NAMALWA (cell line): ENCODE measurements around the gene CHD1.
"Not testable (repeated sequence)": the region's sequence is repeated elsewhere in the genome, so short reads cannot be mapped to it uniquely, and the experiment has no call there.

Experiments used
- DNase-seq: peaks from one replicate; pipeline ENCODE4 v3.0.0-alpha.2; 2015; ENCODE audit warnings: low spot score

Gene CHD1

DNA sequence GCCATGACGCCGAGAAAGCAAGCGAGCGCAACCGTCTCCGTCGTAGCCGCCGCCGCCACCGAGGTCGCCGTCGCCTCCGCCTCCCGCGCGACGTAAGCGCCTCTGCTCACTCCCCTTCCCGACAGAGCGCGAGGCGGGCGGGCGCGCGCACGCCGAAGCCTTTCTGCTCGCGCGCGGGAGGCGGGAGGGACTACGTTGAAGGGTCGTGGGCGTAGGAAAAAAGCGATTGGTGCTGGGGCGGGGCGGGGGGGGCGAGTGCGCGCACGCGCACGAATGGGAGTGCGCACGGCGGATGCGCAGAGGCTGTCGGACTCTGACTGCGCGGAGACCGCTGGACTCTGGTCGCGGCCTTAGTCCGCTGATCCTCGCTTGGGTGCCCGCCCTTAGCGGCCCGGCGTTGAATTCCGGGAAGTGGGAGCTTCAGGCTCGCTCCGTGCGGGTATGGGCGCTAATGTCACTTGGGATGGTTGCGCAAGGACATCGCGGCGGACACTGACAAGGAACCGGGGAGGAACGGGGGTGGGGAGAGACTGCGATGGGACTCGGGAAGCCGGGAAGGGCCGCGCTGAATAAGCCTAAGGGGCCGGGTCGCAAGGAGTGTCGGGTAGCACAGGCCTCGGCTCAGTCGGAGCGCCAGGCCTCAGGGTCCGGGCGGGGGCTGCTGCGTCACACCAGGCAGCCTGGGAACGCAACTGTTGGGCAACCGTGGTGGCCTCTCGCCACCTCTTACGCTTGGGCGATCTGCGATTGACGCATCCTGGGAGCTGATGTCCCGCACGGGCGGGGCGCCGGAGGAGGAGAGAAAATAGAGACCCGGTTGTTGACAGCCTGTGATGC, at the start of gene CHD1:
TSS of gene CHD1 (minus strand) at position 135 of the 837 bp plus-strand sequence. CDS start 2,621 bp downstream, outside the sequence.
- DNase-seq, result peak; percentile 97

DNA sequence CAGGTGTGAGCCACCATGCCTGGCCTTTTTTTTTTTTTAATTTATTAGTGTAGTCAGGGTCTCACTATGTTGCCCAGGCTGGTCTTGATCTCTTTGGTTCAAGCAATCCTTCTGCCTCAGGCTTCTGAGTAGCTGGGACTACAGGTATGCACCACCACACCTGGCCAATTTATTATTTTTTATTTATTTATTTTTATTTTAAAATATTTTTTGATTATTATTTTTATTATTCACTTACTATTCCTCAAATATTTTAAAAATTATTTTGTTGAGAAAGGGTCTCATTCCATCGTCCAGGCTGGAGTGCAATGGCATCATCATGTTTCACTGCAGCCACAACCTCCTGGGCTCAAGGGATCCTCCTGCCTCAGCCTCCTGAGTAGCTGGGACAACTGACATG, 49.7 kb upstream of the CHD1 start:
- no peak for DNase-seq

DNA sequence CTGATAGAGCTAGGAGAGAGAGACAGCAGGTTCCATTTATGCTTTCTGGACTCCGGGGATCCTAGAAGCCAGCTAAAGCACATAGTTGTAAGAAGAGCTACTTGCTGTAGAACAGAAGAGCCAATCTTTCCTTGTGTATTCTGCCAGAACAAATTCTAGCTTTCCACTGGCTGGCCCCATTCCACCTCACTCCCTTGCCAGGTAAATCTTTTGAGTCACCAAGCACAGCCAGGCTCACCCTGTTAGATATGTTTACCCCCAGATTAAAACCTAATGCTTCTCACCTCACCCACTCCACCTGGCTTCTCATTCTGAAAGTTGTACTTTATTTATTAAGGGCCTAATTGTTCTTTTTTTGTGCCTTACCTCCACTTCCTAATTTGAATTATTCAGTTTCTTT, 48.9 kb upstream of the CHD1 start:
- DNase-seq, result no peak

DNA sequence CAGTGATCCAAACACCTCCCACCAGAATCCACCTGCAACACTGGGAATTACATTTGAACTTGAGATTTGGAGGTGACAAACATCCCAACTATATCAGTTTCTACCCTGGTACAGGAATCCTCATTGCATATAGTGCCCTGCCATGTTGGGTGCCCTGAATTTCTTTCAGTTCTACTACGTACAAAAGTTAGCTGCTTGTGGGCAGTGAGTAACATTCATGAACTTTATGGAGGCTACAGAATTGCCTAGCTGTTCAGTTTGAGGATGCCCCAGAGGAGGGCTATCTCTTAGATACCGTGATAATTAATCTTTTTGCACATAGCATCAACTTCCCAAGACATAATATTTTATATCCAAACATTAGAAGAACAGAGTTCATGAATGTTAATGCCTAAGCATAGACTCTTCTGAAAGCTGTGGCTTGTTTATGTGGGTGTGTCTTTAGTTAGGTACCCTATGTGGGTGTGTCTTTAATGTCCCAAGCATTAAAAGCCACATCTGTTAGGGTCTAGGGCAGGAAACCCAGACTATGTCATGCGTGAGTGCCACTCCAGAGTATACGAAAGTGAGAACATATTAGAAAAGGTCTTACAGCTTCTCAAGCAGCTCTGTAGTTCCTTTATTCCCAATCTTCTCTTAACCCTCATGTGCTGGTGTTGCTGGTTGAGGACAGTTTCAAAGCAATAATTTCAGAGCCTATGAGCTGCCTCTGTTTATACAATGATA, 47.0 kb upstream of the CHD1 start:
- peak; percentile 21 for DNase-seq

DNA sequence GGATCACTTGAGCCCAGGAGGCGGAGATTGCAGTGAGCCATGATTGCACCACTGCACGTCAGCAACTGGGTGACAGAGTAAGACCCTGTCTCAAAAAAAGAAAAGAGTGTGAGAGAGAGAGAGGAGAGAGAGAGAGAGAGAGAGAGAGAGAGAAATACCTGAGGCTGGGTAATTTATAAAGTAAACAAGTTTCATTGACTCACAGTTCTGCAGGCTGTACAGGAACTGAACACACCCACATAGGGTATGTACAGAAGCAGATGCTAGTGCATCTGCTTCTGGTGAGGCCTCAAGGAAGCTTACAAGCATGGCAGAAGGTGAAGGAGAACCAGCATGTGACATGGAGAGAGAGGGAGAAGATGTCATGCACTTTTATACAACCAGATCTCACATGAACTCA, 46.4 kb upstream of the CHD1 start:
- DNase-seq, result no peak

DNA sequence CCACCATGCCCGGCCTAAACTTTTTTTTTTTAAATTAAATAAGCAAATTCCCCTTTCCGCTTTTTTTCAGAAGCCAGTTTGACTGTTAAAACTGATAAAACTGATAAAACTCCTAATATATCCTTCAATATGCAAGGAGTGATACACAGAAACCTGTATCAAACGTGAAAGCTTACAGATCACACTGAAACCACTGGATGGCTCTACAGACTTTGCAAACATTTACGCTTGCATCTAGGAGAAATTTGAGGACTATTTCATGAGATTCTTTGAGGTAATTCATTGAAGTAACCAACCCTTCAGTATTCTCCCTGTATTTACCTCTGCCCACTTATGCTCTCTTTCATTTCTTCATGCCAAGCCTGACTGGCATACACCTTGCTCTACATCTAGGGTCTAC, 40.6 kb upstream of the CHD1 start:
- DNase-seq, result no peak

DNA sequence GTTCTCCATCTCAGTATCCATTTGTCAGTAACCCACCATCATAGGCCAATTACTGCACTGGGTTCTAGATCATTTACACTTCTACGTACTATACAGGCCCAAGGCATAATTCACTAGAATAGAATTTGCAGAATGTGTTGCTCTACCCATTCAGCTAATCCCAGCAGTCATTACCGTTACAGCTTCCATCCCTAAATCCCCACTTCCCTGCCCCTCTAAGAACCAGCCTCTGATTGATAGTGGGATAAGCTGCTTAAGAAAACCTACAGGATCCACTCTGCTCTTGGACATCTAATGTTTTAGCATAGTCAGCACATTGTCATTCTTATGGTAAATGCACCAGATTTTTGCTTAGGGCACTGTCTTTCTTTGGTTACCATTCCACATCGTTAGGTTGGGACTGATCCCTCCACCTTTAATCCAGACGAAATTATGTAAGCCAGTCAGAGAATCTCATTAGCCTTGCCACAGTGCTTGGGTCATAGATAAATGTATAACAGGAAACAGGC, 39.3 kb upstream of the CHD1 start:
- DNase-seq, result no peak

DNA sequence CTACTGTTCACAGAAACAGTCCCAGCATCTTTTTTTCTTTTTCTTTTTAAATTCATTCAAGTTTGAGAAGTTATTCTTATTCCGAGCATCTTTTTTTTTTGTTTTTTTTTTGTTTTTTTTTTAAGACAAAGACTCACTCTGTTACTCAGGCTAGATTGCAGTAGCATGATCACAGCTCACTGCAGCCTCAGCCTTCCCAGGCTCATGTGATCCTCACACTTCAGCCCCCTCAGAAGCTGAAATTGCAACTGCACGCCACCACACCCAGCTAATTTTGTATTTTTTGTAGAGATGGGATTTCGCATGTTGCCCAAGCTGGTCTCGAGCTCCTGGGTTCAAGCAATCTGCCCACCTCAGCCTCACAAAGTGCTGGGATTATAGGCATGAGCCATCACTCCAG, 36.4 kb upstream of the CHD1 start:
- no peak for DNase-seq

DNA sequence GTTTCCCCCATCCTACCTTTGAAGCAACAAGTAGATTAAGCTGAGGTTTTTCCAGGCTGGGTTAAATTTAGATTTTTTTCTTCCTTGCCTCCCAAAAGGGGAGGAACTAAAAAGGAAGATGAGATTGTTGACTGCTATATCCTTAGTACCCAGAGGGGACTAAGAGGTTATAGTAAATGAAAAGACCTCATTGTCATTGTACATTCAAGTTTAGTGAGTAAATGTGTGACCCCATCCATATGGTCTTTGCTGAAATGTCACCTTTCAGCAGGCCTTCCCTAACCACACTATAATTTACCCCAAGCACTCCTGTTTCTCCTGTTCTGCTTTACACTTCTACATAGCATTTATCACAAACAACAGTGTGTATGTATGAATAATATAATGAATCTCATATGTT, 35.8 kb upstream of the CHD1 start:
- DNase-seq, result no peak

DNA sequence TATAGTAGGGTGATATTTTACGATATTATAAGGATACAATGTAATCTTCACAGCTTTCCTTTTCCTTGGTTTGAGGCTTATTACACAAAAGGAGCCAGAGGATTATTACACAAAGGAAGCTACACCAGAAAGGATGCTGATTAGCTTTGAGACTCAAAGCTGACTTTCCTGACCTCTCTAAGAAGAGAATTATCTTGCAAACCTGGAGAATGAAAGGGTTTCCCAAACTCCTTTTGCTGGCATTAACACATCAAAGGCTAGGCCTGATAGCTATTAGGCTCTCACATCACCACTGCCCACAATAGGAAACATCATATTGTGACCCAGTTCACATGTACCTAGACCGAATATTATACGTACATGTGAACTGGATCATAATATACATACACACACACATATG, 34.2 kb upstream of the CHD1 start:
- DNase-seq, result no peak

DNA sequence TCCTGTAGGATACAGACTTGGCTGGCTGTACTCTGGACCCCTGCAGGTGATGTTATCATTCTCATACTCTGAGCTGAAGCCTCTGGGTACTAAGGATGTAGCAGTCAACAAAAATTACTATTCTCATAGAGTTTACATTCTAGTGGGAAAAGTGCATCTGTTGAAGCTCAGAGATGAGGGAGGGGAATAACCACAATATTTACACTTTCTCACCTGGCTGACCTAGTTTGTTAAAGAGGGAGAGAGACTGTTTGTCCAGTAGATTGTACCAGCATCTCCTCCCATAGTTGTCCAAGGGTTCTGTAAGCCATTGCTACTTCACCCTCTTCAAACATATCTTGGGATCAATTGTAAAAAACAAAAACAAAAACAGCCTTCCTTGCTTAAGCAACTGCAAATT, 33.8 kb upstream of the CHD1 start:
- no peak for DNase-seq

DNA sequence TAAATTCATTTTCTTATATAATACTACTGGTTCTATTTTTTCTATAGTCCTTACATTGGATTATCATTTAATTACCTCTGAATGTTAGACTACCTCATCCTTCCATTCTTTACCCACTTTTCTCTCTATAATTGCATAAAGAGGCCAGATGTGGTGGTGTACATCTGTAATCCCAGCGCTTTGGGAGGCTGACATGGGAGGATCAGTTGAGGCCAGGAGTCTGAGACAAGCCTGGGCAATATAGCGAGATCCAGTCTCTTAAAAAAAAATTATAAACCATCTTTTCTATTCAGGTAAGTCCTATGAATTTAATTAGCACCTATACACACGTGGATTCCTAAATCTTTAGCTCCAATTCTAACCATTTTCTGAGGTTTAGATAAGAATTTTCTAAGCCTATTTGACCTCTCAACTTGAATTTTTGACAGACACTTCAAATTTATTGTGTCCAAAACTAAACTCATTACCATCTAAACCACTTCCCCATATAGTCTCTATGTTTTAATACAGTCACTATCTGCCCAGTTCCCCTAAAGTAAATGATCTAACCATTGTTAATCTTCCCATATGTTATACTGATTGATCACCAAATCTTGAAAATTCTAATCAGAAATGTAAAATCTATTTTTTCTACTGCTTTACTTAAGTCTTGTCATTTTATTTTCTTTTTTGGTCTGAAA, 33.0 kb upstream of the CHD1 start:
- no peak for DNase-seq

DNA sequence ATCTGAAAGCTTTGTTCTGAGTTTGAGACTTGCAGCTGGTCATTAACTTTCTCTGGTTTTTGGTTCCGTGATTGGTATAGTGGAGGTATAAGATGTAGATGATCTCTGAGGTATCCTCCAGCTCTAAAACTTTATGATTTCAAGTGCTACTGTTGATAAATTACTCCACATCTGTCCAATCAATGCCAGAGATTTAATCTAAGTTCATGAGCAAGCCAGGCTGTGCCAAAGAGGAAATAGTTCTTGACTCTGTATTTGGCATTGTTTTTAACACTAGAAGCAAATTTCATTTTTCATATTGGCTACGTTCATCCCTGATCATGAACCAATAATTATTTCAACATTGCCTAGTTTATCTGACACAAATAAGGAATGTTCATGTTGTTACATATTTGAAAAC, 28.5 kb upstream of the CHD1 start:
- no peak for DNase-seq

DNA sequence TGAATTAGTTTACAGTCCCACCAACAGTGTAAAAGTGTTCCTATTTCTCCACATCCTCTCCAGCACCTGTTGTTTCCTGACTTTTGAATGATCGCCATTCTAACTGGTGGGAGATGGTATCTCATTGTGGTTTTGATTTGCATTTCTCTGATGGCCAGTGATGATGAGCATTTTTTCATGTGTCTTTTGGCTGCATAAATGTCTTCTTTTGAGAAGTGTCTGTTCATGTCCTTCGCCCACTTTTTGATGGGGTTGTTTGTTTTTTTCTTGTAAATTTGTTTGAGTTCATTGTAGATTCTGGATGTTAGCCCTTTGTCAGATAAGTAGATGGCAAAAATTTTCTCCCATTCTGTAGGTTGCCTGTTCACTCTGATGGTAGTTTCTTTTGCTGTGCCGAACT, 27.1 kb upstream of the CHD1 start:
- DNase-seq, result not testable (repeated sequence)

DNA sequence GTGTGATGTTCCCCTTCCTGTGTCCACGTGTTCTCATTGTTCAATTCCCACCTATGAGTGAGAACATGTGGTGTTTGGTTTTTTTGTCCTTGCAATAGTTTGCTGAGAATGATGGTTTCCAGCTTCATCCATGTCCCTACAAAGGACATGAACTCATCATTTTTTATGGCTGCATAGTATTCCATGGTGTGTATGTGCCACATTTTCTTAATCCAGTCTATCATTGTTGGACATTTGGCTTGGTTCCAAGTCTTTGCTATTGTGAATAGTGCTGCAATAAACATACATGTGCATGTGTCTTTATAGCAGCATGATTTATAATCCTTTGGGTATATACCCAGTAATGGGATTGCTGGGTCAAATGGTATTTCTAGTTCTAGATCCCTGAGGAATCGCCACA, 26.7 kb upstream of the CHD1 start:
- not testable (repeated sequence) for DNase-seq

DNA sequence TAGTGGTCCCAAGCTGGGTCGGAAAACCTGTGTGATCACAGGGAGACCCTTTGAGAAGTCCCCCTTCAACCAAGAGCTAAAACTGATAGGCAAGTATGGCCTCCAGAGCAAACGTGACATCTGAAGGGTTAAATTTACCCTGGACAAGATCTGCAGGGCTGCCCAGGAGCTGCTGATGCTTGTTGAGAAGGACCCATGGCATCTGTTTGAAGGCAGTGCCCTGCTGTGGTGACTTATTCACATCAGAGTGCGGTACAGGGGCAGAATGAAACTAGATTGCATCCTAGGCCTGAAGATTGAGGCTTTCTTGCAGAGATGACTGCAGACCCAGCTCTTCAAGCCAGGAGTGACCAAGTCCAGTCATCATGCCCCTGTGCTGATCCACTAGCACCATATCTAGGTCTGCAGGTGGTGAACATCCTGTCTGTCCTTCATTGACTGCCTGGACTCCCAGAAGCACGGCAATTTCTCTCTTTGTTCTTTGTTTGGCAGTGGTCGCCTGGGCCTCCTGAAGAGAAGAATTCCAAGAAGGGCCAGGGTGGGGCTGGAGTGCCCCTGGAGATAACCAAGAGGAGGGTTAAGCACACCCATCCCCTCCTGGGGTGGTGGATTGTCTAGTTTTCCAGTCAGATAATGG, 25.7 kb upstream of the CHD1 start:
- no peak for DNase-seq

DNA sequence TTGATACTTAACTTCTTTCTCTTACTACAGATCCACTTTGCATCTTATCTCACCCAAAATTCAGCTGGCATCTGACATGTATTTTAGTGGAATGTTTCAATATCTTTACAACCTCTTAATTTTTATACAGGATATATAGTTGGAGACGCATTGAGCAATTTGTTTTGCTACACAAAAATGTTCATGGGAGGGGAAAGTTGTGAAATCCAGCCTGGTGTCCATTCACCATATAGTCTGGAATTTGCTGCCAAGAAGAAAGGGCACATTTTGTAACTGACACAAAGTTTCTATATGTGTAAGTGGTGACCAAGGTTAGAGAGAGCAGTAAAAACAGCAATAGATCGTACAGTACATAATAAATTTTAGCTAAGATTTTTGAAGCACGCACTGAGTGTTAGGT, 14.0 kb upstream of the CHD1 start:
- DNase-seq, result no peak

DNA sequence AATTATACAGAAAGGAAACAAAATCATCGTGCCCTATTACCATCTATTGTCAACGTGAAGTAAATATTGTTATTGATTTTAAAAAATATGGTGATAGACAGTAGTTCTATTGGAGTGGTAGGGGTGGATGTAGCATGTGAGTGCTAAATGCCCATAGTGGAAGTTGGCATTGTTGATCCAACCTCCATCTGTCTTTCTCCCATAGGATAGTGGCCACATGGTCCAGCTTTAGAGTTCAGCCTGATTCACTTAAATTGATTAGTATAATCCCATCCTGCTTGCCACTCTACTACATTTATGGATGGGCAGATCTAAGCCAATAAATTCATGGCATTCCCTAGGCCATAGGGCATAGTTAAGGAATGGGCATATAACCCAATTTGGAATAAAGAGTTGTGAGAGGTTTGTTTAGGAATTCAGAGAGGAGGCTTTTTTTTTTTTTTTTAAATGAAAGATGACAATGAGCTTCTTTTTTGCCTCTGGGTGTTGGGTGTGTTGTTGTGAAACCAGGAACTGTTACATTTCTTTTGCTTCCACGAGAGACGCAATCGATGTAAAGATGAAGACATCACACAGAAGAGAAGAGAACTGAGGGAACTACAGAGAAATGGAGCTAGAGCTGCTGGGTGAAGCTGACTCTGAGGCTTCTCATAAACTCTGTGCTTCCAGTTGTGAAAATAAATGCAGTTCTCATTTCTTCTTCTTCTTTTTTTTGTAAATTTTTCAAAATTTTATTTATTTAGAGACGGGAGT, 12.5 kb upstream of the CHD1 start:
- no peak for DNase-seq

DNA sequence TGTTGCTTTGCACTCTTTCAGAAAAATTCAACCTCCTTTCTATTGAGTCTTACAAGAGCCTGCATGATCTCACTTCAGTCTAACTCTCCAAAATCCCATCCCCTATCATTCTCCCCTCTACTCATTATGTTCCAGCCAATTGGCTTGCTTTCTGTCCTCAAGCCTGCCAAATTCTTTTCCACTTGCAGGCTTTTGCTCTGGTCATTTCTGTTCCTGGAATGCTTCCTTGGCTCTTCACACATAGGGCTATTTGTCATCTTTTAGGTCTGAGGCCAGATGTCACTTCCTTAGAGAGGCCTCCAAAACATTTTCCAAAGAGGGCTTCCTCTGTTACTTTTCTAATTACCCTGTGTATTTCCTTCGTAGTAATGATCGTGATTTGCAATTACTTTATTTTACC, 11.8 kb upstream of the CHD1 start:
- no peak for DNase-seq

DNA sequence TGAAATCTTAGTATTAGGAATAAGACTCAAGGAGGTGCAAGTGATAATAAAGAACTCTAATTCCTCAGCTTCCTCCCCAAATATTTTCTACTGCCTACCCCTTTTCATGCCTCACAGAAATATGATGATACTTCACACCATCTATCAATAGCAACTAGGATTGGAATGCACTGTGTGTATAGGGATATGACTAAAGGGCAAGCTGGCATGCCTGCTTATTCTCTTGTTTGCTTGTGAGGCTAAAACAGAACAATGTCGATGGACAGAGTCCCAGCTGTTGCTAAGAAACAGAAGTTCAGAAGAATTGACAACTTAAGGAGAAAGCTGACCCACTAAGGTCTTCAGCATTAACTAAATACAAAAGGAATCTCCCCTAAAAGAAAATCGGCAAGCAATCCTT, 9.7 kb upstream of the CHD1 start:
- DNase-seq, result no peak

DNA sequence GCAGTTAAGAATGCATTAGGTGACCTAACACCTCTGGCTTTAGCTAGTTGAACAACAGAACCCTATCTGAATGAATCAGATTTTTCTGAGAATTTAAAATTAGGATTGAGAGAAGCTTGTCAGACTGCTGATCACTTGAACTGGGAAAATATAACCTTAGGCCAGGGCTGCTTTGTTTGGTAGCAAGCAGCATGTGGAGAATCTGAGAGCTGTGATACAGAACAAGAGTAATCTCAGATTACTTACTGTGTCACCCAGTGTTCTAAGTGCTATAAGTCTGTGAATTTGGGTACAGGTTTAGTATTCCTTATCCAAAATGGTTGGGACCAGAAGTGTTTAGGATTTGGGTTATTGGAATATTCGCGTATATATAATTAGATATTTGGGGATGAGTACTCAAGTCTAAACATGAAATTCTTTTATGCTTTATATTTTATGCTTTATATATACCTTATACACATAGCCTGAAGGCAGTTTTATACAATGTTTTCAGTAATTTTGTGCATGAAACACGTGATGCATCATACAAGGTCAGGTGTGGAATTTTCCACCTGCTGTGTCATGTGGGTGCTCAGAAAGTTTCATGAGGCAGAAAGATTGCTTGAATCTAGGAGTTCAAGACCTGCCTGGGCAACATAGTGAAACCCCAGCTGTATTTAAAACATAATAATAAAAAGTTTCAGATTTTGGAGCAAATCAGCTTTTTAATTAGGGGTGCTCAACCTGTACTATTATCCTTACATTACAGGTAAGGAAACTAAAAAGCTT, 8.3 kb upstream of the CHD1 start:
- no peak for DNase-seq
